ENCODE data around the gene WSCD1.

Gene WSCD1

GRCh38 chr17:6160911-6161855 lies 91.0 kb downstream of the WSCD1 start:
- DNase-seq (ENCODE audit: low read depth), result no peak

- DNase-seq (ENCODE audit: low read depth), result no peak
Observed at GRCh38 chr17:6162216-6162615, 92.0 kb downstream of the WSCD1 start.

- DNase-seq (ENCODE audit: low read depth), result no peak
Observed at GRCh38 chr17:6162892-6163291, 92.7 kb downstream of the WSCD1 start.

- DNase-seq (ENCODE audit: low read depth), result no peak
Observed at GRCh38 chr17:6163612-6164333, 93.6 kb downstream of the WSCD1 start.

DNA sequence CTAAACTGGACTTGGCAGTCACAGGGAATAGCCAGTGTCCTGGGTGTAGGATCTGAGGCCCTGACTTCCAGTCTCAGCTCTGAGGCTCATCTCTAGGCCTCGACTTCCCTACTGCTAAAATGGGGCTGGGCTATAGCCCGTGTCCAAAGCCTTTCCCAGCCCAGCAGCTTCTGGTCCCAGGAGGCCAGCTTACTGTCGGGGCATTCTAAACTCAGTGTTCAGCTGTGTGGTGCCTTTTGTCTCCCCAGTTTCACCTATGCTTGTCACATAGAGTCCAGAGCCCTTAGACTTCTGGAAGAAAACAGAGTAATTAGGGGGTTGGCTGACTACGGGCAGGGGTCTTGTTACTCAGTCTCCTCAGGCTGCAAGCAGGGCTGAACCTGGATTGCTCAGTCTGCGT lies 94.8 kb downstream of the WSCD1 start:
- DNase-seq (ENCODE audit: low read depth), result no peak

- DNase-seq (ENCODE audit: low read depth), result no peak
Observed at GRCh38 chr17:6165806-6166205, 95.6 kb downstream of the WSCD1 start.

- DNase-seq (ENCODE audit: low read depth), result no peak
Observed at GRCh38 chr17:6166492-6167179, 96.5 kb downstream of the WSCD1 start.

- no peak for DNase-seq (ENCODE audit: low read depth)
Observed at GRCh38 chr17:6168296-6168695, 98.1 kb downstream of the WSCD1 start.

DNA sequence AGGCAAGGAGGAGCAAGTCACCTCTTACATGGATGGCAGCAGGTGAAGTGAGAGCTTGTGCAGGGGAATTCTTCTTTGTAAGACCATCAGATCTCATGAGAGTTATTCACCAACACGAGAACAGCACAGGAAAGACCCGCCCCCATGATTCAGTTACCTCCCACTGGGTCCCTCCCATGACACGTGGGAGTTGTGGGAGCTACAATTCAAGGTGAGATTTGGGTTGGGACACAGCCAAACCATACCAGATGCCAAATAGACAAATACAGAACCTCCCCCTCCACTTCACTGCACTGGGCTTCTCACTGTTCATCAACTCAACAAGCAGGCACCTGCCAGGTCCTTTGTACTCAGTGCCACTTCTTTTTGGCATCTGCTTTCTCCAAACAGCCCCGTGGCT lies 100.2 kb downstream of the WSCD1 start:
- no peak for DNase-seq (ENCODE audit: low read depth)

GRCh38 chr17:6172642-6173330 lies 102.6 kb downstream of the WSCD1 start:
- DNase-seq (ENCODE audit: low read depth), result no peak

GRCh38 chr17:6173653-6174052 lies 103.5 kb downstream of the WSCD1 start:
- no peak for DNase-seq (ENCODE audit: low read depth)
